NT2/D1 (cell line): Measurements from ENCODE around the gene ARID1B.

Experiments
- SUZ12 ChIP-seq: IDR thresholded peaks from 2 replicates; pipeline ENCODE4 v1.6.1; 2011; ENCODE audit not compliant: insufficient read length, insufficient read depth; ENCODE audit errors: extremely low read depth
- YY1 ChIP-seq: IDR thresholded peaks from 2 replicates; pipeline ENCODE4 v1.6.1; 2011; ENCODE audit not compliant: insufficient read length, insufficient read depth
- ZNF274 ChIP-seq: IDR thresholded peaks from 2 replicates; pipeline ENCODE4 v1.6.1; 2011; ENCODE audit warnings: mild to moderate bottlenecking, low read depth, low read length

- no peak for TF ChIP-seq YY1
- no peak for TF ChIP-seq SUZ12
- no peak for TF ChIP-seq ZNF274
Observed at GRCh38 chr6:157205473-157206358, 428.5 kb downstream of the ARID1B start.
